ENCODE results near the gene P3H3. TPM values are rescaled to one million over a fixed set of nuclear protein-coding genes. Genes with fewer than 3 reads are reported as not detected.

Gene P3H3
- total and polyA plus RNA-seq, 9 of the 15 experiments (the other 6 are each of a cell fraction or from before 2014, with no cell fraction given): 0.03 to 15.0 (median 4.8) TPM

GRCh38 chr12:6867413-6868210, 39.4 kb downstream of the P3H3 start, which contains the start of gene TPI1 (continued):
- TF ChIP-seq GTF2E2 (tag; IDR thresholded peaks at IDR 0.05) (peak; percentile 95), MAX (CRISPR knock-in tag; IDR thresholded peaks at IDR 0.05) (no peak; the same call in 1 of the 2 replicates), SMAD4 (CRISPR knock-in tag; conservative IDR thresholded peaks at IDR 0.05) (no peak; the same call in 1 of the 2 replicates), CLOCK (CRISPR knock-in tag; IDR thresholded peaks at IDR 0.05; ENCODE audit: borderline replicate concordance) (no peak), RBM25 (IDR thresholded peaks at IDR 0.05; ENCODE audit: low read depth, low read length, severe bottlenecking) (no peak), NELFE (IDR thresholded peaks at IDR 0.05; ENCODE audit: insufficient read depth, insufficient read length) (peak; percentile 64), PATZ1 (CRISPR knock-in tag; IDR thresholded peaks at IDR 0.05; ENCODE audit: borderline replicate concordance) (no peak), NR2C2 (CRISPR knock-in tag; IDR thresholded peaks at IDR 0.05) (no peak; the same call in 1 of the 2 replicates), NR2C2 (tag; IDR thresholded peaks at IDR 0.05) (peak; percentile 38; the same call in 1 of the 2 replicates), CREB1 (IDR thresholded peaks at IDR 0.05) (no peak), CREB1 (CRISPR knock-in tag; IDR thresholded peaks at IDR 0.05) (no peak; the same call in 1 of the 2 replicates), KDM5B (IDR thresholded peaks at IDR 0.05; ENCODE audit: insufficient replicate concordance, low read depth, low read length) (peak; percentile 98), ZNF146 (CRISPR knock-in tag; IDR thresholded peaks at IDR 0.05; ENCODE audit: unreplicated experiment) (no peak), ZMIZ1 (IDR thresholded peaks at IDR 0.05; ENCODE audit: low read depth in 2 of 2, low read length in 2 of 2) (no peak)

All from K562 (cell line).